A549 (cell line): ENCODE data around the gene ANKRD12.

Source experiments
- BHLHE40 ChIP-seq: IDR thresholded peaks from 2 replicates; pipeline ENCODE4 v1.6.1; 2012; ENCODE audit warnings: low read depth, low read length, inconsistent platforms
- CBX8 ChIP-seq: fragments of 200-600 bp; sonication (generic); IDR thresholded peaks from 2 replicates; pipeline ENCODE4 v1.6.1; 2016
- CEBPB ChIP-seq, 2 experiments: fragments of >200 bp in 1 of 2; sonication (Bioruptor Twin) in 1 of 2; formaldehyde crosslinking in 1 of 2; IDR thresholded peaks; 2 replicates each; pipeline ENCODE4 v1.6.1; 2012 to 2016
- ESRRA ChIP-seq: fragments of 150-350 bp; IDR thresholded peaks from 2 replicates; pipeline ENCODE4 v1.6.1; 2014; ENCODE audit warnings: mild to moderate bottlenecking, low read length, borderline replicate concordance
- JUNB ChIP-seq: fragments of >200 bp; sonication (Bioruptor Twin); formaldehyde crosslinking; IDR thresholded peaks from 2 replicates; pipeline ENCODE4 v1.6.1; 2016
- MYC ChIP-seq: IDR thresholded peaks from 2 replicates; pipeline ENCODE4 v1.6.1; 2012; ENCODE audit warnings: mild to moderate bottlenecking, inconsistent platforms, low read length, improper control_type of control experiment, borderline replicate concordance
- NFE2L2 ChIP-seq: fragments of 150-350 bp; conservative IDR thresholded peaks from 2 replicates; pipeline ENCODE4 v1.6.1; 2014; ENCODE audit warnings: low read length
- POLR2A ChIP-seq: IDR thresholded peaks from 2 replicates; pipeline ENCODE4 v1.6.1; 2012; ENCODE audit warnings: mild to moderate bottlenecking, low read length
- SREBF2 ChIP-seq: fragments of 450-650 bp; IDR thresholded peaks from 2 replicates; pipeline ENCODE4 v1.6.1; 2014; ENCODE audit warnings: mild to moderate bottlenecking, moderate library complexity
- ZFP36 ChIP-seq: fragments of 450-650 bp; IDR thresholded peaks from 2 replicates; pipeline ENCODE4 v1.6.1; 2014; ENCODE audit warnings: borderline replicate concordance; ENCODE audit not compliant: partially characterized antibody
- TF ChIP-seq, protein P1 (sequence below): fragments of >200 bp; sonication (Bioruptor Twin); formaldehyde crosslinking; IDR thresholded peaks from 3 replicates; pipeline ENCODE4 v1.5.1; 2016
- TF ChIP-seq, protein P2 (sequence below): fragments of 200-600 bp; sonication (generic); IDR thresholded peaks from 2 replicates; pipeline ENCODE4 v1.6.1; 2016; ENCODE audit warnings: antibody characterized with exemption, mild to moderate bottlenecking, moderate library complexity

DNA sequence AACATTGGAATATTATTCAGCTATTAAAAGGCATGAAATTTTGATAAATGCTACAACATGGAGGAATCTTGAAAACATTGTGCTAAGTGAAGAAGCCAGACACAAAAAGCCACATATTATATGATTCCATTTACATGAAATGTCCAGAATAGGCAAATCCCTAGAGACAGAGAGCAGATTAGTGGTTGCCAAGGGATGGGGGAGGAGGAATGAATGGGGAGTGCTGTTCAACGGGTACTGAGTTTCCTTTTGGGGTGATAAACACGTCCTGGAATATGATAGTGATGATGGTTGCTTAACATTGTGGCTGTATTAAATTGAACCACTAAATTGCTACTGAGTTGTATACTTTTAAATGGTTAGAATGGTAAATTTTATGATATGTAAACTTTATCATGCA lies 189.1 kb downstream of the ANKRD12 start:
- TF ChIP-seq, protein P1, sequence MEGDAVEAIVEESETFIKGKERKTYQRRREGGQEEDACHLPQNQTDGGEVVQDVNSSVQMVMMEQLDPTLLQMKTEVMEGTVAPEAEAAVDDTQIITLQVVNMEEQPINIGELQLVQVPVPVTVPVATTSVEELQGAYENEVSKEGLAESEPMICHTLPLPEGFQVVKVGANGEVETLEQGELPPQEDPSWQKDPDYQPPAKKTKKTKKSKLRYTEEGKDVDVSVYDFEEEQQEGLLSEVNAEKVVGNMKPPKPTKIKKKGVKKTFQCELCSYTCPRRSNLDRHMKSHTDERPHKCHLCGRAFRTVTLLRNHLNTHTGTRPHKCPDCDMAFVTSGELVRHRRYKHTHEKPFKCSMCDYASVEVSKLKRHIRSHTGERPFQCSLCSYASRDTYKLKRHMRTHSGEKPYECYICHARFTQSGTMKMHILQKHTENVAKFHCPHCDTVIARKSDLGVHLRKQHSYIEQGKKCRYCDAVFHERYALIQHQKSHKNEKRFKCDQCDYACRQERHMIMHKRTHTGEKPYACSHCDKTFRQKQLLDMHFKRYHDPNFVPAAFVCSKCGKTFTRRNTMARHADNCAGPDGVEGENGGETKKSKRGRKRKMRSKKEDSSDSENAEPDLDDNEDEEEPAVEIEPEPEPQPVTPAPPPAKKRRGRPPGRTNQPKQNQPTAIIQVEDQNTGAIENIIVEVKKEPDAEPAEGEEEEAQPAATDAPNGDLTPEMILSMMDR: no peak
- TF ChIP-seq, protein P2, sequence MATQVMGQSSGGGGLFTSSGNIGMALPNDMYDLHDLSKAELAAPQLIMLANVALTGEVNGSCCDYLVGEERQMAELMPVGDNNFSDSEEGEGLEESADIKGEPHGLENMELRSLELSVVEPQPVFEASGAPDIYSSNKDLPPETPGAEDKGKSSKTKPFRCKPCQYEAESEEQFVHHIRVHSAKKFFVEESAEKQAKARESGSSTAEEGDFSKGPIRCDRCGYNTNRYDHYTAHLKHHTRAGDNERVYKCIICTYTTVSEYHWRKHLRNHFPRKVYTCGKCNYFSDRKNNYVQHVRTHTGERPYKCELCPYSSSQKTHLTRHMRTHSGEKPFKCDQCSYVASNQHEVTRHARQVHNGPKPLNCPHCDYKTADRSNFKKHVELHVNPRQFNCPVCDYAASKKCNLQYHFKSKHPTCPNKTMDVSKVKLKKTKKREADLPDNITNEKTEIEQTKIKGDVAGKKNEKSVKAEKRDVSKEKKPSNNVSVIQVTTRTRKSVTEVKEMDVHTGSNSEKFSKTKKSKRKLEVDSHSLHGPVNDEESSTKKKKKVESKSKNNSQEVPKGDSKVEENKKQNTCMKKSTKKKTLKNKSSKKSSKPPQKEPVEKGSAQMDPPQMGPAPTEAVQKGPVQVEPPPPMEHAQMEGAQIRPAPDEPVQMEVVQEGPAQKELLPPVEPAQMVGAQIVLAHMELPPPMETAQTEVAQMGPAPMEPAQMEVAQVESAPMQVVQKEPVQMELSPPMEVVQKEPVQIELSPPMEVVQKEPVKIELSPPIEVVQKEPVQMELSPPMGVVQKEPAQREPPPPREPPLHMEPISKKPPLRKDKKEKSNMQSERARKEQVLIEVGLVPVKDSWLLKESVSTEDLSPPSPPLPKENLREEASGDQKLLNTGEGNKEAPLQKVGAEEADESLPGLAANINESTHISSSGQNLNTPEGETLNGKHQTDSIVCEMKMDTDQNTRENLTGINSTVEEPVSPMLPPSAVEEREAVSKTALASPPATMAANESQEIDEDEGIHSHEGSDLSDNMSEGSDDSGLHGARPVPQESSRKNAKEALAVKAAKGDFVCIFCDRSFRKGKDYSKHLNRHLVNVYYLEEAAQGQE: no peak
- TF ChIP-seq NFE2L2: no peak
- no peak for TF ChIP-seq ZFP36
- no peak for TF ChIP-seq SREBF2
- TF ChIP-seq BHLHE40: no peak
- TF ChIP-seq CEBPB (IDR thresholded peaks at IDR 0.05): no peak
- TF ChIP-seq JUNB: no peak
- TF ChIP-seq MYC: no peak
- no peak for TF ChIP-seq POLR2A
- no peak for TF ChIP-seq ESRRA
- no peak for TF ChIP-seq CBX8
